Stimulated activated memory B cell treated with anti-CD40 and anti-IgM and Interleukin-4, amounts not matched to agents 10 μg/mL and 1 μg/mL and 100 μg/mL, for 72 hours (primary cell): ENCODE measurements around the gene LRRC17.

Experiments used
- ATAC-seq: fragments of 150-1000 bp; cut with Tn5 transposase; 2 replicates; pipeline ENCODE4 v1.10.0; 2021
- H3K27ac Mint-ChIP-seq: one replicate; pipeline ENCODE4 v1.8.0; 2022; ENCODE audit warnings: mild to moderate bottlenecking, mixed read lengths
- H3K27me3 Mint-ChIP-seq: one replicate; pipeline ENCODE4 v1.8.0; 2022; ENCODE audit warnings: mixed read lengths
- H3K36me3 Mint-ChIP-seq: one replicate; pipeline ENCODE4 v1.8.0; 2022; ENCODE audit warnings: mixed read lengths
- H3K4me1 Mint-ChIP-seq: one replicate; pipeline ENCODE4 v1.8.0; 2022; ENCODE audit warnings: mixed read lengths
- H3K4me3 Mint-ChIP-seq: one replicate; pipeline ENCODE4 v1.8.0; 2022; ENCODE audit warnings: mild to moderate bottlenecking, moderate library complexity, mixed read lengths
- H3K9me3 Mint-ChIP-seq: one replicate; pipeline ENCODE4 v1.8.0; 2022; ENCODE audit warnings: mixed read lengths

The LRRC17 gene

DNA sequence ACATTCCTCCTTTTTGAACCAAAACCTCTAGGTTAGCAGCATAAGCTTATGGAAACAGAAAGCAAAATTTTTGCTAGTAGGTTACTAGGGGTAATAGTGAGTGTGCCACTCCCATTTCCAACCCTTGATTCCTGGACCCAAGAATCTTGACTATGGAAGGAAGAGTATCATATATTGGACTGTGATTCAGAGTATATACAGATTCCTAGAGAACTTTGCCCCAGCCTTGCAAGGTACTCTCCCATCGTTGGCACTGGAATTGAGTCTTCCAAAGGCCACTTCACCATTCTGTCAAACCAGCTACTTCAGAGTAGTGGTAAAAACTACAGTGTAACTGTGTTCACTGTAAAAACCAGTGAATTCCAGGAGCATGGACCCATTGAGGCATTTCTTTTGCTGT lies 69.4 kb downstream of the LRRC17 start:
- ATAC-seq, result no peak
- no peaks in the 10 kb centered on the region for H3K27me3 Mint-ChIP-seq
- H3K9me3 Mint-ChIP-seq, result no peaks in the 10 kb centered on the region
- H3K4me3 Mint-ChIP-seq, result no peak overlapping the region
- no peaks in the 10 kb centered on the region for H3K4me1 Mint-ChIP-seq
- no peaks in the 10 kb centered on the region for H3K36me3 Mint-ChIP-seq
- H3K27ac Mint-ChIP-seq, result no peak overlapping the region

- Mint-ChIP-seq H3K27me3 (no peaks in the 10 kb centered on the region), H3K4me3 (no peak overlapping the region), H3K36me3 (no peaks in the 10 kb centered on the region), H3K9me3 (no peaks in the 10 kb centered on the region), H3K27ac (no peak overlapping the region), H3K4me1 (no peaks in the 10 kb centered on the region)
- no peak for ATAC-seq
These were observed 70.8 kb downstream of the LRRC17 start for GRCh38 chr7:102983602-102984001.

DNA sequence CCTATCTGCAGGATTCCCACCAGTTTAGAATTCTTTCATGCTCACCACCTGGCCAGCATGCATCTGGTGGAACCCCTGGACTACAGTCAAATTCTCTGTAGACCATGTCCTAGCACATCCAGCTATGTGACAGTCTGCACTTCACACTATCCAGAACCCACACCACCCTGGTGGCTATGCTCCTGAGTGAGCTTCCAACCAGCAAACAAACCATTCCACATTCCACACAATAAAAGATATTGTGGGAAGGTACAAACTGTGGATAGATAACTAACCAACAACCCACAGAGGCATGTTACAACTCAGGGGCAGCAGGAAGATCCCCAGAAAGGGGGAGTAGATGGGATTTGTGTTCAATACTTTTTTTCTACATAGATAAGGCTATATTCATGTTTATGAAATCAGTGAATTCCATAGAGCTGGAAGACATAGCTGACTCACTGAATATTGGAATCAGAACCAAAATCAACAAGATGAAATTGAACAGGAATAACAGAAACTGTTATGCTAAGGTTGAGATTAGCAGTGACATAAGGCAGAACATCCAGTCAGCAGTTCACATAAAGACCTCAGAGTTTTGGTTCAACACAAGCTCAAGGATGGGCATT lies 72.5 kb downstream of the LRRC17 start:
- Mint-ChIP-seq H3K36me3 (no peaks in the 10 kb centered on the region), H3K27ac (no peak overlapping the region), H3K27me3 (no peaks in the 10 kb centered on the region), H3K9me3 (no peaks in the 10 kb centered on the region), H3K4me1 (no peaks in the 10 kb centered on the region), H3K4me3 (no peak overlapping the region)
- ATAC-seq, result no peak

GRCh38 chr7:102988088-102988487 lies 75.3 kb downstream of the LRRC17 start:
- H3K9me3 Mint-ChIP-seq, result no peaks in the 10 kb centered on the region
- no peak overlapping the region for H3K27ac Mint-ChIP-seq
- no peak for ATAC-seq
- no peaks in the 10 kb centered on the region for H3K27me3 Mint-ChIP-seq
- H3K4me1 Mint-ChIP-seq, result no peaks in the 10 kb centered on the region
- no peak overlapping the region for H3K4me3 Mint-ChIP-seq
- H3K36me3 Mint-ChIP-seq, result no peaks in the 10 kb centered on the region

GRCh38 chr7:102988631-102989560 lies 76.1 kb downstream of the LRRC17 start:
- no peak for ATAC-seq
- Mint-ChIP-seq H3K4me1 (no peaks in the 10 kb centered on the region), H3K27me3 (no peaks in the 10 kb centered on the region), H3K9me3 (no peaks in the 10 kb centered on the region), H3K36me3 (no peaks in the 10 kb centered on the region), H3K4me3 (no peak overlapping the region), H3K27ac (no peak overlapping the region)

DNA sequence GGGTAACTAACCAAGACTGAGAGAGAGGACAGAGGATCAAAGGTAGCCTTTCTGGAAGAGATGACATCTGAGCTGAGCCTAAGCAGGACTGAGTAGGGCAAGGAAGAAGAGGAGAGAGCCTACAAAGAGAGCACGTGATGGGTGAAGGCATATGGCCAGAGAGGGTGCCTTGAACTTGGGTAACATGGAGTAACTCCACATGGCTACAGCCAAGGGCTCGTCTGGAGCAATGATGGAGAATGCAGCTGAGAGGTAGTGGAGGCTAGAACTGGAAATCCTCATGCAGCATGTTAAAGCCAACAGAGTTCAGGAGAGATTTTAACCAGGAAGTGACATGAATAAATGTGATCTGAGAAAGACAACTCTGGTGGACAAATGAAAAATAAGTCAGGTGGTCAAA lies 77.8 kb downstream of the LRRC17 start:
- Mint-ChIP-seq H3K27ac (no peak overlapping the region), H3K36me3 (no peaks in the 10 kb centered on the region), H3K4me1 (no peaks in the 10 kb centered on the region), H3K9me3 (no peaks in the 10 kb centered on the region), H3K27me3 (no peaks in the 10 kb centered on the region), H3K4me3 (no peak overlapping the region)
- ATAC-seq, result no peak

- H3K27me3 Mint-ChIP-seq, result no peaks in the 10 kb centered on the region
- ATAC-seq, result no peak
- no peak overlapping the region for H3K27ac Mint-ChIP-seq
- H3K4me3 Mint-ChIP-seq, result no peak overlapping the region
- H3K9me3 Mint-ChIP-seq, result no peaks in the 10 kb centered on the region
- no peaks in the 10 kb centered on the region for H3K4me1 Mint-ChIP-seq
- no peaks in the 10 kb centered on the region for H3K36me3 Mint-ChIP-seq
These were observed 78.3 kb downstream of the LRRC17 start for GRCh38 chr7:102991077-102991539.

DNA sequence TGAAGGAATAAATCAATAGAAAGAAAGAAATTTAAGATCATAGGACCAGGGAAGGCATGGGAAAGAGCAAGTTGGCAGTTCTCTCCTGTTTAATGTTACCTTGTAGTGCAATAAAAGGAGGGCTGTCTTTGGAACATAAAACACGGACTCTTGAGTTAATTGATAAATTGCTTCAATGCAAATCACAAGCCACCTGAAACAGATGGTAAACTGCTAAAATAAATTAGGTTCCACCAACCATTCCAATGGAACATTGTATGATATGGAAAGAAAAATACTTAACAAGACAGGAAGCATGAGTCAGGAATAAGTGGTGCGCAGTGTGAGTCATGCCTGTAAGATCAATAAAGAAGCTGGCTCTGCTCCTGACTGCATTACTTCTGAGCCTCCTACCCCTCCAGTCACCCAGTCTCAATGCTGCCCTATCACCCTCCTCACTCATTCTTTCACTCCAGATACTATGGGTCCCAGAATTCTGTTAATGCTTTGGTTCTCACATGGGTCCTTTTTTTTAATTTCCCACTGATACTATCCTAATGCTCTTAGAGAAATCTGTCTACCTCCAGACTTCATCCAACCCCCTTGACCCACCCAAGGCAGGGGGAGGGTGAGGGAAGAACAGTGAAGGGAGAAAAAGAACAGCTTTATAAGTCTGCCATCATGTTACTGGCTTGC lies 78.9 kb downstream of the LRRC17 start:
- Mint-ChIP-seq H3K27ac (no peak overlapping the region), H3K27me3 (no peaks in the 10 kb centered on the region), H3K4me3 (no peak overlapping the region), H3K4me1 (no peaks in the 10 kb centered on the region), H3K36me3 (no peaks in the 10 kb centered on the region), H3K9me3 (no peaks in the 10 kb centered on the region)
- ATAC-seq, result no peak

- Mint-ChIP-seq H3K36me3 (no peaks in the 10 kb centered on the region), H3K4me1 (no peaks in the 10 kb centered on the region), H3K4me3 (no peak overlapping the region), H3K9me3 (no peaks in the 10 kb centered on the region), H3K27me3 (no peaks in the 10 kb centered on the region), H3K27ac (no peak overlapping the region)
- ATAC-seq, result no peak
These were observed 79.7 kb downstream of the LRRC17 start for GRCh38 chr7:102992509-102992937.

- no peak overlapping the region for H3K27ac Mint-ChIP-seq
- no peaks in the 10 kb centered on the region for H3K27me3 Mint-ChIP-seq
- no peak for ATAC-seq
- H3K9me3 Mint-ChIP-seq, result no peaks in the 10 kb centered on the region
- H3K4me1 Mint-ChIP-seq, result no peaks in the 10 kb centered on the region
- H3K36me3 Mint-ChIP-seq, result no peaks in the 10 kb centered on the region
- no peak overlapping the region for H3K4me3 Mint-ChIP-seq
These were observed 80.3 kb downstream of the LRRC17 start for GRCh38 chr7:102992938-102993717.

DNA sequence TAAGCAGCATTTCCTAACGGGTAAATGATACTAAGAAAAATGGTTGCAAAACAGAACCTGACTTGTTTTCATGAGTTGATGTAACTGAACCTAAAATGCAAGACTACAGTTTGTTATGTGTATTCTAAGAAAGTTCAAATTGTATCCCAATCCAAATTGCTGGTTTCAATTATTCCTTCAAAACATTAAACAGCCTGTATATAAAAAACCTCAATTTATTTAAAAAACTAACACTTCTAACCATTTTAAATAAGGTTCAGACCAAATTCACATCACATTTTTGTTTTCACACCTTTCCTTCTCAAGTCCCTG lies 80.9 kb downstream of the LRRC17 start:
- H3K27me3 Mint-ChIP-seq, result no peaks in the 10 kb centered on the region

GRCh38 chr7:102994567-102994966 lies 81.8 kb downstream of the LRRC17 start:
- no peaks in the 10 kb centered on the region for H3K27me3 Mint-ChIP-seq
- no peaks in the 10 kb centered on the region for H3K36me3 Mint-ChIP-seq

More for the DNA sequence above, 80.9 kb downstream of the LRRC17 start:
- ATAC-seq, result no peak
- Mint-ChIP-seq H3K4me3 (no peak overlapping the region), H3K4me1 (no peaks in the 10 kb centered on the region), H3K36me3 (no peaks in the 10 kb centered on the region), H3K9me3 (no peaks in the 10 kb centered on the region), H3K27ac (no peak overlapping the region)

More at GRCh38 chr7:102994567-102994966, 81.8 kb downstream of the LRRC17 start:
- no peaks in the 10 kb centered on the region for H3K4me1 Mint-ChIP-seq
- ATAC-seq, result no peak
- H3K4me3 Mint-ChIP-seq, result no peak overlapping the region
- H3K9me3 Mint-ChIP-seq, result no peaks in the 10 kb centered on the region
- H3K27ac Mint-ChIP-seq, result no peak overlapping the region
